ENCODE results near the gene TLE2. TPM values are rescaled to one million over a fixed set of nuclear protein-coding genes. Genes with fewer than 3 reads are reported as not detected.

TLE2 gene
- total RNA-seq, 1 experiment from 2014 or later, result 35.6 TPM

DNA sequence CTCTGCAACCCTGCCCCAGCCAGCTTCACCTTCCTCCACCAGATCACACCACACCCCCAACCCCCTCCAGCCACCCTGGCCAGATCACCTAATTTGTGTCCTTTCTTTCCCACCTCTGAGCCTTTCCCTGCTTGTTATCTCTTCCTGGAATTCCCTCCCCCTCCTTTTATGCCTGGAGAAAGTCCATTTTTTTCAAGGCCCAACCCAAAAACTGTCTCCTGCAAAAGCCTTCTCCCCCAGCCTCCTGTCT, 5.3 kb upstream of the TLE2 start:
- ChIA-PET RAD21 (ENCODE audit: low non-redundant PET in 1 of 2, low total read pairs in 2 of 2, uncharacterized antibody in 2 of 2, unreplicated experiment in 2 of 2) (no interaction called here), CTCF (no interaction called here), POLR2A (no interaction called here)
- Histone ChIP-seq H3K27me3 (ENCODE audit: insufficient read depth, low read length) (no peaks in the 10 kb centered on the region; the same call in 1 of the 2 replicates), H3K79me2 (ENCODE audit: insufficient read depth, low read length) (no peaks in the 10 kb centered on the region), H3K4me2 (ENCODE audit: low read length) (peak overlapping the region; percentile 98), H3K36me3 (ENCODE audit: control insufficient read depth in 1 of 2, insufficient read depth in 2 of 2, low read length in 2 of 2) (no peaks in the 10 kb centered on the region), H3K9me2 (ENCODE audit: insufficient read depth) (no peaks in the 10 kb centered on the region), H3K4me3 (replicated peaks in 1 of 2; ENCODE audit: low read depth in 1 of 2, low read length in 2 of 2) (peak overlapping the region in 1 of 2 experiments; percentile 70; a peak in 1 of 4 replicates), H3K9ac (ENCODE audit: low read length) (0 out of 2 replicates have a peak overlapping the region, but pooled peaks have one; percentile 75), H3K27ac (ENCODE audit: low read depth, low read length) (no peak overlapping the region), H4K20me1 (ENCODE audit: insufficient read depth) (no peaks in the 10 kb centered on the region), H2AFZ (ENCODE audit: low read depth, low read length, poor library complexity, severe bottlenecking) (no peak overlapping the region), H3K9me3 (ENCODE audit: control insufficient read depth in 1 of 2, insufficient read depth in 1 of 2, low read depth in 1 of 2, low read length in 2 of 2) (no peaks in the 10 kb centered on the region), H3K4me1 (ENCODE audit: control insufficient read depth in 1 of 2, insufficient read depth in 2 of 2, low read length in 2 of 2) (peaks cover 26 to 62% of the 10 kb centered on the region in 2 experiments)
- BruUV-seq (replicated peaks), result no TSS peak
- intact Hi-C loops (cut with micrococcal nuclease), result no loop called here
- DNase-seq (ENCODE audit: low read depth, low spot score) (no peak), ATAC-seq (no peak)
- TF ChIP-seq CBX3 (IDR thresholded peaks at IDR 0.05; ENCODE audit: low read depth) (no peak), CEBPB (IDR thresholded peaks at IDR 0.05; ENCODE audit: low read depth) (no peak), FOSL1 (IDR thresholded peaks at IDR 0.05; ENCODE audit: low read depth) (no peak), ELF1 (IDR thresholded peaks at IDR 0.05; ENCODE audit: borderline replicate concordance, low read depth) (no peak), EZH2phosphoT487 (IDR thresholded peaks at IDR 0.05; ENCODE audit: borderline replicate concordance) (no peak), RAD21 (IDR thresholded peaks at IDR 0.05; ENCODE audit: low read depth) (no peak), EGR1 (IDR thresholded peaks at IDR 0.05; ENCODE audit: low read depth) (no peak), JUND (IDR thresholded peaks at IDR 0.05) (no peak), POLR2AphosphoS5 (IDR thresholded peaks at IDR 0.05; ENCODE audit: low read depth, low read length) (no peak), ZNF274 (IDR thresholded peaks at IDR 0.05; ENCODE audit: low read depth, low read length) (no peak), YY1 (IDR thresholded peaks at IDR 0.05; ENCODE audit: extremely low read depth, insufficient replicate concordance, low read depth, low read length) (no peak)
- TF ChIP-seq, protein P1, sequence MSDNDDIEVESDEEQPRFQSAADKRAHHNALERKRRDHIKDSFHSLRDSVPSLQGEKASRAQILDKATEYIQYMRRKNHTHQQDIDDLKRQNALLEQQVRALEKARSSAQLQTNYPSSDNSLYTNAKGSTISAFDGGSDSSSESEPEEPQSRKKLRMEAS (IDR thresholded peaks at IDR 0.05), result no peak
- TF ChIP-seq, protein P2, sequence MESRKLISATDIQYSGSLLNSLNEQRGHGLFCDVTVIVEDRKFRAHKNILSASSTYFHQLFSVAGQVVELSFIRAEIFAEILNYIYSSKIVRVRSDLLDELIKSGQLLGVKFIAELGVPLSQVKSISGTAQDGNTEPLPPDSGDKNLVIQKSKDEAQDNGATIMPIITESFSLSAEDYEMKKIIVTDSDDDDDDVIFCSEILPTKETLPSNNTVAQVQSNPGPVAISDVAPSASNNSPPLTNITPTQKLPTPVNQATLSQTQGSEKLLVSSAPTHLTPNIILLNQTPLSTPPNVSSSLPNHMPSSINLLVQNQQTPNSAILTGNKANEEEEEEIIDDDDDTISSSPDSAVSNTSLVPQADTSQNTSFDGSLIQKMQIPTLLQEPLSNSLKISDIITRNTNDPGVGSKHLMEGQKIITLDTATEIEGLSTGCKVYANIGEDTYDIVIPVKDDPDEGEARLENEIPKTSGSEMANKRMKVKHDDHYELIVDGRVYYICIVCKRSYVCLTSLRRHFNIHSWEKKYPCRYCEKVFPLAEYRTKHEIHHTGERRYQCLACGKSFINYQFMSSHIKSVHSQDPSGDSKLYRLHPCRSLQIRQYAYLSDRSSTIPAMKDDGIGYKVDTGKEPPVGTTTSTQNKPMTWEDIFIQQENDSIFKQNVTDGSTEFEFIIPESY (IDR thresholded peaks at IDR 0.05; ENCODE audit: extremely low read depth, insufficient replicate concordance, low read length), result no peak
- TF ChIP-seq, protein P3, sequence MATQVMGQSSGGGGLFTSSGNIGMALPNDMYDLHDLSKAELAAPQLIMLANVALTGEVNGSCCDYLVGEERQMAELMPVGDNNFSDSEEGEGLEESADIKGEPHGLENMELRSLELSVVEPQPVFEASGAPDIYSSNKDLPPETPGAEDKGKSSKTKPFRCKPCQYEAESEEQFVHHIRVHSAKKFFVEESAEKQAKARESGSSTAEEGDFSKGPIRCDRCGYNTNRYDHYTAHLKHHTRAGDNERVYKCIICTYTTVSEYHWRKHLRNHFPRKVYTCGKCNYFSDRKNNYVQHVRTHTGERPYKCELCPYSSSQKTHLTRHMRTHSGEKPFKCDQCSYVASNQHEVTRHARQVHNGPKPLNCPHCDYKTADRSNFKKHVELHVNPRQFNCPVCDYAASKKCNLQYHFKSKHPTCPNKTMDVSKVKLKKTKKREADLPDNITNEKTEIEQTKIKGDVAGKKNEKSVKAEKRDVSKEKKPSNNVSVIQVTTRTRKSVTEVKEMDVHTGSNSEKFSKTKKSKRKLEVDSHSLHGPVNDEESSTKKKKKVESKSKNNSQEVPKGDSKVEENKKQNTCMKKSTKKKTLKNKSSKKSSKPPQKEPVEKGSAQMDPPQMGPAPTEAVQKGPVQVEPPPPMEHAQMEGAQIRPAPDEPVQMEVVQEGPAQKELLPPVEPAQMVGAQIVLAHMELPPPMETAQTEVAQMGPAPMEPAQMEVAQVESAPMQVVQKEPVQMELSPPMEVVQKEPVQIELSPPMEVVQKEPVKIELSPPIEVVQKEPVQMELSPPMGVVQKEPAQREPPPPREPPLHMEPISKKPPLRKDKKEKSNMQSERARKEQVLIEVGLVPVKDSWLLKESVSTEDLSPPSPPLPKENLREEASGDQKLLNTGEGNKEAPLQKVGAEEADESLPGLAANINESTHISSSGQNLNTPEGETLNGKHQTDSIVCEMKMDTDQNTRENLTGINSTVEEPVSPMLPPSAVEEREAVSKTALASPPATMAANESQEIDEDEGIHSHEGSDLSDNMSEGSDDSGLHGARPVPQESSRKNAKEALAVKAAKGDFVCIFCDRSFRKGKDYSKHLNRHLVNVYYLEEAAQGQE (IDR thresholded peaks at IDR 0.05; ENCODE audit: low read depth), result no peak

Data from HCT116 (cell line).